Activated naive CD8-positive, alpha-beta T cell treated with anti-CD3 and anti-CD28 coated beads, Interleukin-2, amount 10 ng/mL, durations not matched to agents 7 days and 5 days (primary cell): ENCODE measurements around the gene WDR59. TPM values are rescaled to one million over a fixed set of nuclear protein-coding genes. Genes with fewer than 3 reads are reported as not detected.
"Not testable (repeated sequence)": the region's sequence is repeated elsewhere in the genome, so short reads cannot be mapped to it uniquely, and the experiment has no call there.

ENCODE experiments used
- ATAC-seq: fragments of 150-1000 bp; cut with Tn5 transposase; one replicate; pipeline ENCODE4 v1.10.0; 2021; ENCODE audit warnings: low read depth, moderate library complexity
- POLR2A ChIA-PET: fragments of 350-600 bp; sonication (Branson Sonifier 250); formaldehyde crosslinking; loops from one replicate; lab custom pipeline; 2021; ENCODE audit warnings: antibody characterized with exemption; lab: Charles Lee
- DNase-seq: peaks from one replicate; pipeline ENCODE4 v3.0.0; 2021
- H3K27ac Mint-ChIP-seq: one replicate; pipeline ENCODE4 v1.8.0; 2022; ENCODE audit warnings: mild to moderate bottlenecking, mixed read lengths
- H3K27me3 Mint-ChIP-seq: one replicate; pipeline ENCODE4 v1.8.0; 2022; ENCODE audit warnings: mild to moderate bottlenecking, moderate library complexity, mixed read lengths
- H3K36me3 Mint-ChIP-seq: one replicate; pipeline ENCODE4 v1.8.0; 2021; ENCODE audit warnings: mild to moderate bottlenecking, mixed read lengths
- H3K4me1 Mint-ChIP-seq: one replicate; pipeline ENCODE4 v1.8.0; 2021; ENCODE audit warnings: mixed read lengths
- H3K4me3 Mint-ChIP-seq: one replicate; pipeline ENCODE4 v1.8.0; 2022; ENCODE audit warnings: mild to moderate bottlenecking, moderate library complexity, mixed read lengths
- H3K9me3 Mint-ChIP-seq: one replicate; pipeline ENCODE4 v1.8.0; 2021; ENCODE audit warnings: mixed read lengths
- total RNA-seq, 2 experiments: library from RNA; stranded (reverse); gene quantifications; one replicate each; pipeline ENCODE4 v1.2.3, GENCODE V29; 2021

WDR59 gene
- total RNA-seq, 2 experiments from 2014 or later, result 80.5 to 81.2 TPM

DNA sequence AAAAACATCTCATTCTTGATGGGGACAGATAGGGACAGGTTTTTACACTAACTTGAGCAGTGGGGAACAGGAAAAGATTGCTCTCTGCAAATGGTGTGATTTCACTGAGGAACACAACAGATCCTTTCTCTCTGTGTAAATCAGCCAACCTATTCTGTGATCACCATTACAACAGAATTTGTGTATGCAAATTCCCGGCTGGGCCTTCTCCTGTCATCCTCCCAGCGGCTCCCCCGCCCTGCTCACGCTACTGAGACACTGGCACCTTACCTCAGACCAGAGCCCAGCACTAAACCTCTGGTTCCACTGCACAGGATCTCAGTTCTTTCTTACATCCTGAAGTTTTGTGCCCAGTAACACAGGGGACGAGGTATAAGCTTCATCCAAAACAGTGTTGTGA is 113.3 kb downstream of the WDR59 start:
- ATAC-seq (no peak), DNase-seq (no peak)
- POLR2A ChIA-PET, result no interaction called here
- Mint-ChIP-seq H3K27me3 (no peaks in the 10 kb centered on the region), H3K27ac (no peak overlapping the region), H3K4me1 (peaks cover 11% of the 10 kb centered on the region), H3K36me3 (peaks cover 7% of the 10 kb centered on the region), H3K9me3 (no peaks in the 10 kb centered on the region), H3K4me3 (no peak overlapping the region)

DNA sequence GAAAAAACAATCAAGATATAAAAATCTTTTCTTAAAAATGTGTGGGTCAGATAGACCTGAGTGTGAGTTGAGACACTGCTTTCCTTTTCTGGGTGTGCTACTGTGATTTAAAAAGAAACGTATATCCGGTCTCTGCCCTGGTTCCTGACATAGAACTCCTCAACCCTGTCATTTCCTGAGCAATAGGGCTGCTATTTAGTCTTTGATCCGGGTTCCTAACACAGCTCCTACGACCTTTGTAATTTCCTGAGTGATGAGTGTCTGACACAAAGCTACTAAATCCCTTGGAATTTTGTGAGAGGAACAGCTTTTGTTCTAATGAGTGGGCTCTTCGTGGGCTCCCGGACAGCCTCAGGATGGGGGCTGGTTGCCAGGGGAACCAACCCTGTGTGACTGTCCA is 116.4 kb downstream of the WDR59 start:
- Mint-ChIP-seq H3K4me3 (peak overlapping the region; percentile 37), H3K27me3 (no peaks in the 10 kb centered on the region), H3K4me1 (peaks cover 10% of the 10 kb centered on the region), H3K27ac (peak overlapping the region; percentile 26), H3K9me3 (no peaks in the 10 kb centered on the region), H3K36me3 (peaks cover 2% of the 10 kb centered on the region)
- ATAC-seq, result peak; percentile 75
- DNase-seq, result no peak
- POLR2A ChIA-PET, result no interaction called here

DNA sequence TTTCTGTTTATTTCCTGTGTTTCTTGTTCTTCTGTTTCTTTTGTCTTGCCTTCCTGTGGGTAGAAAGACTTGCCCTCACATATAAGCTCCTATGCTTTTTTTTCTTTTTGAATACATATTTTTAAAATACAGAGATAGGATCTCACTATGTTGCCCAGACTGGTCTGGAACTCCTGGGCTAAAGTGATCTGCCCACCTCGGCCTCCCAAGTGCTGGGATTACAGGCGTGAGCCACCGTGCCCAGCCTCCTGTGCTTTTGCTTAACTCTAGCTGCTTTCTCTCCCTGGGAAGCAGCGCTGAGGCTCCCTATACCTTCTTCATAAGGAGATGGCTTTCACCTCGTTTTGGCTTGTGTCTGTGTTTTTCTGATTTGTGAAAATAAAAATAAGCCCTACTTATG is 116.9 kb downstream of the WDR59 start:
- Mint-ChIP-seq H3K4me1 (peaks cover 10% of the 10 kb centered on the region), H3K36me3 (peaks cover 2% of the 10 kb centered on the region), H3K27ac (peak overlapping the region; percentile 50), H3K27me3 (no peaks in the 10 kb centered on the region), H3K9me3 (no peaks in the 10 kb centered on the region), H3K4me3 (no peak overlapping the region)
- ATAC-seq, result no peak
- DNase-seq, result no peak
- POLR2A ChIA-PET, result no interaction called here

DNA sequence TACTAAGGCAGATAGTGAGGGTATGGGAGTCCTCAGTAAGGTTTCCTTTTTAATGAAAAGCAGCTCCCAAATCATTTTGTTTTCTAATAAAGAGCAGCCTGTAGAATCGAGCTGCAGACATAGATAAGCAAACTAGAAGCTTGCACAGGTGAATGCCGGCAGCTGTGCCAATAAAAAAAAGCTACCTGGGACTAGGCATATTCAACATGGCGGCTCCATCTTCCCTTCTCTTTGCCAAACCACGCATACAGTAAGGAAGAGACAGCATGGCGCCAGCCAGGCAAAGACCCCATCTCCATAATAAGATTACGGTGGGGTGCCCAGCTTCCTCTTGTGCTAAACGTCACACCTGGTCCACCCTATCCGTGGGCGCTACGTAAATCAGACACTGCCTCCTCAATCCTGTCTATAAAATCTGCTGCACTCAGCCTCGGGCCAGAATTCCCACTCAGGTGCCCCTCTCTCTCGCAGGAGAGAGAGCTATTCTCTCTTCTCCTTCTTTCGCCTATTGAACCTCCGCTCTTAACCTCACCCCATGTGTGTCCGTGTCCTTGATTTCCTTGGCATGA is 117.6 kb downstream of the WDR59 start:
- Mint-ChIP-seq H3K36me3 (peaks cover 2% of the 10 kb centered on the region), H3K4me3 (no peak overlapping the region), H3K27ac (peak overlapping the region; percentile 50), H3K27me3 (no peaks in the 10 kb centered on the region), H3K9me3 (no peaks in the 10 kb centered on the region), H3K4me1 (peaks cover 12% of the 10 kb centered on the region)
- no peak for DNase-seq
- no peak for ATAC-seq
- POLR2A ChIA-PET, result no interaction called here

DNA sequence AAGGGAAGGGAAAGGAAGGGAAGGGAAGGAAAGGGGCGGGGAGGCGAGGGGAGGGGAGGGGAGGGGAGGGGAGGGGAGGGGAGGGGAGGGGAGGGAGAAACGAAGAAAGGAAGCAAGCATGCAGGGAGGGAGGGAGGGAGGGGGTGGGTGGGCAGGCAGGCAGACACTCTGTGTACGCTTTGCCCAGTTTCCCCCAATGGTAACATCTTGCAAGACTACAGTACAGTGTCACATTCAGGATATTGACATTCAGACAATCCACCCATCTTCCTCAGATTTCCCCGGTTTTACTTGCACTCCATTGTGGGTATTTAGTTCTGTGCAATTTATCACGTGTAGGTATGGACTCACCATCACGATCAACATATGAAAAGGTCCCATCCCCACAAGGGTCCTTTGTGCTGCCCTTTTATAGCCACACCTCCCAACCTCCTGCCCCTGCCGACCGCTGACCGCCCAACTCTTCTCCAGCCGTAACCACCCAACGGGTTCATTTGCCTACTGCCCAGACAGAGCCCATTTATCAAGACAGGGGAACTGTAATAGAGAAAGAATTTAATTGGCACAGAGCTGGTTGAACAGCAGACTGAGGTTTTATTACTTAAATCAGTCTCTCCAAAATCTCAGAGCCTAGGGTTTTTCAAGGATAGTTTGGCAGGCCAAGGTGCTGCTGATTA is 118.9 kb downstream of the WDR59 start:
- peaks cover 12% of the 10 kb centered on the region for H3K4me1 Mint-ChIP-seq

DNA sequence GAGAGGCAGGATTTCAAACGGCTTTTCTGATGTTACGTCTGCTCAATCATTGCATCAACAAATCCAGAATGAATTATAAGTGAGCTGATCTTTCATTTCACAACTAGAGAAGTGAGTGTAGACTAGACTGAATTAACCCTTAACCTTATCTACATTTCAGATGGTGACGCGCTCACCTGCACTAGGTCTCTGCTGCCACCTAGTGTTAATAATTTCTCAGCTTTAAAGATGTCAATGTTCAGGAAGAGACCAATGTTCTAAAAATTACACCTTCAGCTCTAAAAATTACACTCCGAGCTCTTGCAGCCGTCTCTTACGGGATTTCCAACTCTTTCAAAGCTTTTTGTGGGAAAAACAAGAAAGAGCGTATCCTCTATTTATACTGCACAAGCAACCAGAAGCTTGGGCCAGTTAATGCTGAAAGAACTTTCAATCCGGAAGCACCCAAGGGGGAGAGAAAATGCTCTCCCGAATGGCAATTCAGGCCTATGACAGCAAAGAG is 122.1 kb downstream of the WDR59 start:
- Mint-ChIP-seq H3K27ac (no peak overlapping the region), H3K4me1 (peaks cover 5% of the 10 kb centered on the region), H3K36me3 (no peaks in the 10 kb centered on the region), H3K9me3 (no peaks in the 10 kb centered on the region), H3K27me3 (no peaks in the 10 kb centered on the region), H3K4me3 (no peak overlapping the region)
- POLR2A ChIA-PET, result no interaction called here
- ATAC-seq (no peak), DNase-seq (no peak)

More for the DNA sequence above, 118.9 kb downstream of the WDR59 start:
- POLR2A ChIA-PET, result no interaction called here
- no peak overlapping the region for H3K27ac Mint-ChIP-seq
- ATAC-seq, result no peak
- no peak for DNase-seq
- H3K4me3 Mint-ChIP-seq, result no peak overlapping the region
- H3K36me3 Mint-ChIP-seq, result no peaks in the 10 kb centered on the region
- H3K27me3 Mint-ChIP-seq, result no peaks in the 10 kb centered on the region
- H3K9me3 Mint-ChIP-seq, result no peaks in the 10 kb centered on the region

DNA sequence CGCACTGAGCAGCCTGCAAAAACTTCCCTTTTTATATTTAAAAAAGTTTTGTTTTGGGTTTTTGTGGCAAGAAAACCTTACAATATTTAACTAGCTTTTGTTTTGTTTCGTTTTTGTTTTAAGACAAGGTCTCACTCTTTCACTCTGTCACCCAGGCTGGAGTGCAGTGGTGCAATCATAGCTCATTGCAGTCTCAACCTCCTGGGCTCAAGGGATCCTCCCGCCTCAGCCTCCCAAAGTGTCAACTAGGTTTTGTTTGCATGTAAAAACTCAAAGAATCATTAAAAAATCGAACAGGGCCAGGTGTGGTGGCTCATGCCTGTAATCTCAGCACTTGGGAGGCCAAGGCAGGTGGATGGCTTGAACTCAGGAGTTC is 132.4 kb downstream of the WDR59 start:
- H3K27me3 Mint-ChIP-seq, result no peaks in the 10 kb centered on the region
- POLR2A ChIA-PET, result no interaction called here
- H3K9me3 Mint-ChIP-seq, result no peaks in the 10 kb centered on the region
- H3K4me3 Mint-ChIP-seq, result no peak overlapping the region
- H3K36me3 Mint-ChIP-seq, result no peaks in the 10 kb centered on the region
- ATAC-seq (no peak), DNase-seq (no peak)
- H3K4me1 Mint-ChIP-seq, result no peaks in the 10 kb centered on the region
- no peak overlapping the region for H3K27ac Mint-ChIP-seq

DNA sequence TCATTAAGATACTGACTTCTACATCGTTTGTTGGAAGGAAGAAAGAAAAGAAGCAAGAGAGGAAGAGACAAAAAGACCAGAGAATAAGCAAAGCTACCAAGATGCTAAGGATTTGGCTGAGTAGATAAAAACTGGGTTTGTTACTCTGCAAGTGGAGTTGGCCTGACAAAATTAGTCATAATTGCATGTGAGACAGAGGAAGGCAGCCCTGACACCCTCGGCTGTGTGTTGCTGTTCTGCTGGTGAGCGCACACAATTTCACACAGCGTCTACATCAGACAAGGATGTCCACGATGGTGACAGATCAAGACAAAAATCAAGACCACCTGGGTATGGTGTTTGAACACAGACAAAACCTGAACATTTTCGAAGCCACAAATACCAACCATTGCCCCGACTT is 134.9 kb downstream of the WDR59 start:
- no peak for ATAC-seq
- H3K4me3 Mint-ChIP-seq, result no peak overlapping the region
- POLR2A ChIA-PET, result no interaction called here

DNA sequence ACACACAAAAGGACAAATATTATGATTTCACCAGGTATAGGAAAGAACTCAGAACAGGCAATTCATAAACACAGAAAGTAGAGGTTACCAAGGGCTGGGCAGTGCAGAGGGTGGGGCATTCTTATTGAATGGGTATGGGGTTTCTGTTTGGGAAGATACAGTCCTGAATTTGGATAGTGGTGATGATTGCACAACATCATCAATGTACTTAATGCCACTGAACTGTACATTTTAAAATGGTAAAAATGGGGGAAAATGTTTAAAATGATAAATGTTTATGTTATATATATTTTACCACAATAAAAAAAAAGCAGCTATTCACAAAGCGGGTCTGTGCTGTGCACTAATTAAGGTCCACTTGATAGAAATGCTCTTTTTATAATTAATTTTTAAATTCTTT is 137.7 kb downstream of the WDR59 start:
- H3K4me1 Mint-ChIP-seq, result peaks cover 2% of the 10 kb centered on the region
- no peaks in the 10 kb centered on the region for H3K36me3 Mint-ChIP-seq
- POLR2A ChIA-PET, result no interaction called here
- H3K4me3 Mint-ChIP-seq, result no peak overlapping the region
- H3K27ac Mint-ChIP-seq, result no peak overlapping the region
- DNase-seq (no peak), ATAC-seq (no peak)
- H3K9me3 Mint-ChIP-seq, result no peaks in the 10 kb centered on the region
- H3K27me3 Mint-ChIP-seq, result no peaks in the 10 kb centered on the region

More for the DNA sequence above, 134.9 kb downstream of the WDR59 start:
- H3K27me3 Mint-ChIP-seq, result no peaks in the 10 kb centered on the region
- no peaks in the 10 kb centered on the region for H3K9me3 Mint-ChIP-seq
- no peaks in the 10 kb centered on the region for H3K36me3 Mint-ChIP-seq
- no peak overlapping the region for H3K27ac Mint-ChIP-seq
- H3K4me1 Mint-ChIP-seq, result no peaks in the 10 kb centered on the region
- DNase-seq, result no peak

DNA sequence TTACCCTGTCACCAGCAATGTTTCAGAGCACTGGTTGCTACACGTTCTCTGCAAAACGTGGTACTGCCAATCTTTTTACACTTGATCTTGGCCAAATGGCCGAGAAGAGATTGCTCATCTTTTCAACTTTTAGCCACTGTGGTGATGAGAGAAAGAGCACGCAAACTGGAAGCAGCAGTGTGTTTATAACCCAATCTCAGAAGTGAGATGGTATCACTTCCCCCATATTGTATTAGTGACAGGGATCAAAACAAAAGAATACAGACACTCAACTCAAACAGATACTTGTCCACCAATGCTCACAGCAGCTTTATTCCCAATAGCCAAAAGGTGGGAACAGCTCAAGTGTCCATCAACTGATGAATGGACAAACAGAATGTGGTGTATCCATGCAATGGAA is 138.2 kb downstream of the WDR59 start:
- ATAC-seq (no peak), DNase-seq (no peak)
- Mint-ChIP-seq H3K36me3 (no peaks in the 10 kb centered on the region), H3K4me1 (peaks cover 2% of the 10 kb centered on the region), H3K27me3 (peaks cover 1% of the 10 kb centered on the region), H3K4me3 (no peak overlapping the region), H3K9me3 (no peaks in the 10 kb centered on the region), H3K27ac (no peak overlapping the region)
- POLR2A ChIA-PET, result no interaction called here

DNA sequence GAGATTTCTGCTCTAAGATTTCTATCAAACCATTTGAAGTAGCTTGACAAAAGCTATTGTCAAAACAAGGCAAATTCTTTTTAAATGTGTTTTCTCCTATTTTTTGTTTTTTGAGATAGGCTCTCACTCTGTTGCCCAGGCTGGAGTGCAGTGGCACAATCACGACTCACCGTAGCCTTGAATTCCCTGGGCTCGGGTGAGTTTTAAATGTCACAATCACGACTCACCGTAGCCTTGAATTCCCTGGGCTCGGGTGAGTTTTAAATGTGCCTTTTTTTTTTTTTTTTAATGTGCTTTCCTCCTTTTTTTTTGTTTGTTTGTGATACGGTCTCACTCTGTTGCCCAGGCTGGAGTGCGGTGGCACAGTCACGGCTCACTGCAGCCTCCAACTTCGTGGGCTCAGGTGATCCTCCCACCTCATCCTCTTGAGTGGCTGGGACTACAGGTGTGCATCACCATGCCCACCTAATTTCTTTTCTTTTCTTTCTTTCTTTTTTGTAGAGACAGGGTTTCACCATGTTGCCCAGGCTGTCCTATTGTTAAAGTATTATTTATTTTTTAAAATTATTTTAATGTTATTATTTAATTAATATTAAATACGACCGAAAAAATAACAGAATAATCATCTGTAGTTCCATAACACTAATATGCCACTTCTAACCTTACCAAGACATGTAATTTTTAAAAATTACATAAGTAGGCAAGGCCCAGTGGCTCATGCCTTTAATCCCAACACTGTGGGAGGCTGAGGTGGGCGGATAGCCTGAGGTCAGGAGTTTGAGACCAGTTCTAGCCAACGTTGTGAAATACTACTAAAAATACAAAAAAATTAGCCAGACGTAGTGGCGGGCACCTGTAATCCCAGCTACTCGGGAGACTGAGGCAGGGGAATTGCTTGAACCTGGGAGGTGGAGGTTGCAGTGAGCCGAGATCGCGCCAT is 140.6 kb downstream of the WDR59 start:
- no peak for ATAC-seq
- H3K36me3 Mint-ChIP-seq, result no peaks in the 10 kb centered on the region
- peaks cover 2% of the 10 kb centered on the region for H3K4me1 Mint-ChIP-seq
- peaks cover 10% of the 10 kb centered on the region for H3K27me3 Mint-ChIP-seq
- POLR2A ChIA-PET, result no interaction called here
- no peak overlapping the region for H3K4me3 Mint-ChIP-seq
- no peaks in the 10 kb centered on the region for H3K9me3 Mint-ChIP-seq
- H3K27ac Mint-ChIP-seq, result no peak overlapping the region
- no peak for DNase-seq

DNA sequence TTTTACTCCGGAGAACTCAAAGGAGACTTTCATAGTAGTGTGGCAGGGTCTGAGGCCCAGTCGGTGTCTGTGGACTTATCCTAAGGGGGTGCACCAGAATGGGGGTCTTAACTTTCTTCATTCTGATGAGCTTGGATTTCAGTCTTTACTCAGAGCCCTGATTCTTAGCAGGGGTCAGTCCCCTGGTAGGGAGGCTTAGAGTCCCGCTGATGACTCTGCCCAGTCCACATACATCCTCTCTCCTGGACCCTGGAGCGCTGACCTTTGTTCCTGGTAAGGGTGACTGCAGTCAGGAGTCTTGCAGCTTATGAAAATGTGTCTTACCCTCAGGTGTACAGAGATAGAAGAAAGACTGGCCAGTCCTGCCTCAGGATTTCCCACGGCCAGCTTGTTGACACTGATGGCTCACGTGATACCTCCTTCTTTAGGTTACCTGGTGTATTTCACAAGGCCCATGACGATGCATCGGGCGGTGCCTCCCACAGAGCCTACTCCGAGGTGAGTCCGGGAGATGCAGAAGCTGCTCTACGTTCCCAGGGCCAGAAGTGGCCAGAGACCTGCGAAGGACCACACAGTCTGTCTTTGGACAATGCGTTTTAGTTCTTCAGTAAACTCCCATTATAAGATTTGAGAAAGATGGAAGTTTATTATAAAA is 141.4 kb downstream of the WDR59 start:
- H3K4me1 Mint-ChIP-seq, H3K9me3 Mint-ChIP-seq, POLR2A ChIA-PET, H3K36me3 Mint-ChIP-seq, ATAC-seq, DNase-seq, H3K4me3 Mint-ChIP-seq, H3K27ac Mint-ChIP-seq: not testable (repeated sequence)
- peaks cover 10% of the 10 kb centered on the region for H3K27me3 Mint-ChIP-seq

DNA sequence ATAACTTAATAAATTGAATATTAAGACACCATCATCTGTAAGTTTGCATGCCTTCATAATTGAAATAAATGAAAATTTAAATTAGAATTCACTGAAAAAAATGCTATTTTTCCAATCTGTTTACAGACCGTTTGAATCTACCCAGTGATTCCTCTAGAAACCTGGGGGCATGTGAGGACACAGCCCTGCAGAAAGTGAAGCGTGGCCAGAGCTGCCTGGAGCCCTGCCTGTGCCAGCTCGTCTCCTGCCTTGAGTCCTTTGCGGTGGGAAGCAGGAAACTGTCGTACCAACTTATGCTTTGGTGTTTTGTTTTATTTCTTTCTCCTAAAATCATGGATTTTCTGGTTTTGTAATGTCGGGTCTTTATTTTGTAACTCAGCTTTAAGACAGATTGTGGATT is 142.5 kb downstream of the WDR59 start:
- Mint-ChIP-seq H3K9me3 (no peaks in the 10 kb centered on the region), H3K36me3 (no peaks in the 10 kb centered on the region), H3K4me1 (peaks cover 2% of the 10 kb centered on the region), H3K27me3 (peaks cover 10% of the 10 kb centered on the region), H3K27ac (no peak overlapping the region), H3K4me3 (no peak overlapping the region)
- DNase-seq (no peak), ATAC-seq (no peak)
- POLR2A ChIA-PET, result no interaction called here
